Amniotic epithelial cell (primary cell): ENCODE measurements around the gene ZFHX3.

Experiments used
- DNase-seq: peaks from one replicate; pipeline ENCODE4 v3.0.0-alpha.2; 2010; ENCODE audit warnings: low read depth

The ZFHX3 gene

DNA sequence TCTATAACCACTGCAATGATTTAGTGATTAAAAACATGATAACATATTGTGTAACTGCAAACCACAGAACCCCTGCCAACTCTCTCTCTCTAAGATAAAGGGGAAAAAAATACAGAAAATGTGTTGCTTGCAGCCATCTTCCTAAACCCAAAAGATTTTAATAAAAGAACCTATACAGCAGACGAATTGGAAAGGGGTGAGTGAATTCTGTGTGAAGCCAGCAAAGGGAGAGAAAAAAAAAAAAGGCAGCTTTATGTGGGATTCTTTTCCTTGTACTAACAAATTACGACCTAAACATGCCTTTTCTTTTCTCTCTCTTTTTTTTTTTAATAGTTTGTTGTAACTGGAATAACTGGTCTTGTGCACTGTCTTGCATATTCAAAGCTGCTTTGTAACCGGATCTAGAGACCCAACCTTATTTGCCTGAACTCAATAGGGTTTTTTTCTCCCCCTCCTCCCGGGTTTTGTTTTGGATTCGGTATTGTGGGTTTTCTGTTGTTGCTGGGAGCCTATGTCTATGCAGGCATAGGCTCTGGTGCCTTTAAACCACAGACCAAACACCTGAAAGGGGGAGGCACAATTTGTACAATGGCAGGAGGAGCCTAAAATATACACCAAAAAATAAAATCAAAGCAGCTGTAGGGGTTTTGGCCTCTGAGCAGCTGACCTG, 7.0 kb upstream of the ZFHX3 start:
- peak; percentile 91 for DNase-seq

DNA sequence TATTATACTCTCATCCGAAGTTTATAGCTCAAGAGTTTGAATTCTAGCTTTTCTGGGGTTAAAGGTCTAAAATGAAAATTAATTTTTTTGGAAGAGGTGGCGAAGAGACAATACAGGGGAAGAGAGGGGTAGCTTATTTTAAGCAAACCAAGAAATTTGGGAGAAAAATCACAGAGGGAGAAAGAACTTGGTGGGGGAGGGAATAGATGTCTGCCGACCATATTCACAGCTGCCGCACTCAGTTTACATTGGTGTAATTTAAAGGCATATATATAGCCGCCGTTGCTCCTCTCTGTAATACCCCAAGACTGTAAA, 6.5 kb upstream of the ZFHX3 start:
- no peak for DNase-seq

DNA sequence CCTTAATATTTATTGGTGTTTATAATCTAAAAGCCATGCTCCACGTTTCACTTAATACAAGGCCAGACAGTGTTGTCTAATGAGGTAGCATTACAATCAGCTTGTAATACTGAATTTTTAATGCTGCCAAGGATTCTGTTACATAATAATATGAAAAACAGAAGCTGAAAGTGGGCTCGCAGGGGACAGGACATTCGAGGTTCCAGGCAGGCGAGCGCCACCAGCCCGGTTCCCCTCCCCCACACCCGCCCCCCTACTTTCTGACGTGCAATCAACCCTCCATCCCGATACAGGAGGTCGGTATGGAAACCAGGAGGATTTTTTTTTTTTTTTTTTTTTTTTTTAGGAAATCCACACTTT, 6.2 kb upstream of the ZFHX3 start:
- no peak for DNase-seq

DNA sequence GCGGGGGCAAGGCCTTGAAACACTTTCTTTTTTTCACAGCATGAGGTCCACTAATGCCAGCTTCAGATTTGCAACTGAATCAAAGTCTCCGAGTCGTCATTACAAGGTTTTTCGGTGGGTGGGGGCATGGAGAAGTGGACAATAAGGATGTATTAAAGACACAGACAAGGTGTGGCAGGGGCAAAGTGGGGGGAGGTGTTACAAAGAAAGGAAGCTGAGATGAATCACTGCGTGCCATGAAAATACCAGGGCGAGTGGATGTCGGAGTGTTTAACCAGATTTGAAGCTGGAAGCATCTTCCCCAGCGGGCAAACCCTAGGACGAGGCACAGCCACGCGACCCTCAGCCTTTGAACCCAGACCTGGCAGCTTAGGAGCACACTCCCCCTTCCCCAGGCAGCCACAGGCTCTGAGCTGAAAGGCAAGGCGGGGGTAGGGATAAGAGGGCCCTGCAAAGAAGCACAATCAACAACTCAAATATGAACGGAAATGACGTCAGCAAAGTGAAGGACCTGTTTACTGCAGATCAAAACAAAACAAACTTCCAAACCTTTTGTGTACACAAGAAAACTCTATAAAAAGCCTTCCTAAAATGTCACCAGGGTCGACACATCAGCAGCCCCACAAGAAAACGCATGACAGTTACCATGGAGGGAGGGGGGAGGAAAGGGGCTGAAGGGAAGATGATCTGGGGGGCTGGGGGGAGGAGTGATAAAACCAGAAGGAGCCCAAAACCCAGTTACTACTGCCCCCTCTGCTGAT, 5.6 kb upstream of the ZFHX3 start:
- DNase-seq, result peak; percentile 77

DNA sequence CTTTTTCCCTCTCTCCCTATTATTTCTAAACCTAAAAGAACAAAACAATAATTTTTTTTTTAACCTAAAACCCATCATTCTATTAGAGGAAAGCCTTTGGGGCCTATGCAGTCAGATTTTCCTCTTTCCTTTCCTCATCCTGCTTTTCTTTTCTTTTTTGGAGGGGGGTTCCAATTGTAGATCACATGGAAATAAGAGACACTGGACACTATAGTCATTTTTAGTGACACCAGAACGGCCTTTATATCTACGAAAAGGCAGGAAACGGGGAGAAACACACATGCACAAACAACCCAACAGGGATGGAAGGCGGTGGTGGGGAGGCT, 5.1 kb upstream of the ZFHX3 start:
- DNase-seq, result no peak

DNA sequence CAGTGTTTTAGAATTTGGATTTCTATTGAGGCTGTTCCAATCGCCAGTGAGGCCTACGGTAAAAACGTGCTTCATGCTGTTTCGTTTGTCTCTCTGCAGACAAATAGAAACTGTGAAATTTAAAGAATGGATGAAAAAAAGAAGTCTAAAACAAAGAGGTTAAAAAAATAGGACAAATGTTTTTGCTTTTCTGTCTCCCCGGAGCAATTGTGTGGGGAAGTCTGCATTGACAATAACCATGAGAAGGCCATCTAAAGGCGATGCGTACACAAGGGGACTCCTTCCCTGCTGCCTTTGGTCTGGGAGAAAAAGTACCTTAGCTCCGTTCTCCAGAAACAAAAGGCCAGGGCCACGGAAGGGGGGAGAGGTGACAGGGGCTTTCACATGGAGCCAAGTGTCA, 4.6 kb upstream of the ZFHX3 start:
- no peak for DNase-seq

DNA sequence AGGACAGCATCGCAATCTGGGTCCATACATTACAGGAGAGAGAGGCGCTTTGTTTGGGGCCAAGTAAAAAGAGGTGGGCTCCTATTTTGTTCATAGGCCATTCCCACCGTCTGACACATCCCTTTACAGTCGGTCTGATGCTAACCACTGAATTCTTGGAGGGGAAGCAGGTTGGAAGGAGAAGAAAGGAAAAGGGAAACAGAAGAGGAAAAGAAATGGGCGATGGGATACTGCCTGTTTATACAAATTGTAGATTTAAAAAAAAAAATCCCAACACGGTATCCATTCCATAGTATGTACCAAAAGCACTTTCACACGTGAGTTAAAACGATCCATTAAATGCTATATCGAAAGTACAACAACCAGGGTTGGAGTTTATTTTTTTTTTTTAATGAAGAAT, 4.0 kb upstream of the ZFHX3 start:
- DNase-seq, result no peak

DNA sequence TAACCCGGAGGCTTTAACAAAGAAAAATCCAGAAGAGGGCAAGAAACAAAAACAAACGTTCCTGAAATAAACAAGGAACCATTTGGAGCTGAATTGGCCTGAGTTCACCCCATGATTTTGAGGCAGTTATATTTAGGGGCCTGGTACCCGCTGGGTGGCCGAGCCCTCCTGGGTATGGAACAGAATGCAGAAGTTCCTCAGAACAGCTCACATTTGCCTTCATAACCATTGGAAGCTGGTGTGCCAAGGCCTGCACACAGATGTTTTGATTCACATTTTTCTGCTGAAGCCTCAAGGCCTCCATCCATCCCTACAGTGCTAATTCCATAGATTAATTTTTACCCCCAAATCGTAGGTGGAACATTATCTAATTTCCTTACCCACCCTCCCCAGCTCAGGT, 3.3 kb upstream of the ZFHX3 start:
- no peak for DNase-seq

DNA sequence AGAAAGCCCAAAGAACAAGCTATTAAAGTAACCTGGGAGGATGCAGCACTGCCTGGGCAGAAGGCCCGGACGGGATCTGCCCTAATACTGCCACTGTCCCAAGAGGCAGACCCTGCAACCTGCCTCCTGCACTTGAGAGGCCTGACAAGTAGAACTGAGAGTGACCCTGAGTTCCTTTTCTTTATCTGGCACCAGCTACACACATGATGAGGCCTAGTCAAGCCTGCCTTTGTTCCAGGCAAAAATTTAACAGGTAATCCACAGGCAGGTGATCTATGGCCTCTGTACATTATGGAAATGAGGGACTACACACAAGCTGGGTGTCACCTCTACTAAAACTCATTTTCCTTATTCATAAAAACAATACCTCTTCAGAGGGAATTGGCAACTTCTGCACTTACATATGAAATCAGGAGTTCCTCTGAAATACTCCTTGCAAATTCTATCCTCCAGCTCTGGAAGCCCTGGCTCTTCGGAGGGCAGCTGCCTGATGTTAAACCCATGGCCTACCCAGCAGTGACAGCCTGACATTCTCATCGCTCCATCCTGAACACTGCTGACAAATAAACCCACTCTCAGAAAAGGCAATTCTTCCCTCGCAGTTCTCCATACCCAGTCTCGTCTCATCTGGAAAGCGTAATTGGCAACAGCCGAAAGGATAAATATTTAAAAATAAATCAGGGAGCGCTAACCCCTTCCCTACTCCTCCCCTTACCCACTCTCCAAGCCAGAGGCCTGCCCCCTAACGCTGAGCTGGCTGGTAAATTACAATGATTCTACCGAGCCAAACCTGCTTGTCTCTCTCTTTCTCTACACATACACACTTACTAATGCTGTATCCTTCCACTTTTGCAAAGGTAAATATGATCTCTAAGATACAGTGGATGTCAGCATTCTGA, 2.5 kb upstream of the ZFHX3 start:
- DNase-seq, result no peak

DNA sequence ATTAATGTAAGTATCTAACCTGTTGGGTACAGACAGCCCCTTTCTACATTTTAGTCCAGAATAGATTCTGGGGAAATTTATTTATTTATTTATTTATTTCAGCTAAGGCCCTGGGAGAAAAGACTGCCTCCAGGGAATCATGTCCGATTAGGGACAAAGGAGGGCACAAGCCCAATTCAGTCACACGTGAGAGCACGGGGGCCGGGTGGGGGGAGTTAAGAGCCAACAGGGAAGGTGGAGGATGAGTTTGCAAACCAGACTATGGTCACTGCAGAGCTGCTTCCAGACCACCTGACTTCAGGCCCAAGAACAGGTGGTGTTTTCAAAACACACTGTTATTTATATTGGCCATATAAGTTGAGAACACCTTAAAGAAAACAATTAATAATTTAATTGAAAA, 1.6 kb upstream of the ZFHX3 start:
- DNase-seq, result no peak

DNA sequence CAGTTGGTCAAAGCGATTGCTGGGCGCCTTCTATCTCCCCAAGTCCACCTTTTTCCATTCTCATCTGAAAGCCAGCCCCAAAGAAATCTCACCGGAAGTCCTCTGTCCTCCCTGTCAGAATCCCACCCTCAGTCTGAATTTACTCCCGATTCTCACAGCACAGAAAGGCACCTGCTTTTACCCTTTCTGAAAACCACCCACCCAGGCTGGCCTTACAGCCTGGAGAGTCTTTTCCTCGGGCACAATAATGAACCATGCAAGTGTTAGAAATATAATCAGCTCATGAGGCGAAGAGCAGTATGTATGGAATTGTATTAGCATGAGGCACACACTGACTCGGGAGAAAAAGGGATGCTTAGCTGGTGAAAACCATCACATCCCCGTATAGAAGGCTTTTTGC, 1.2 kb upstream of the ZFHX3 start:
- DNase-seq, result no peak

DNA sequence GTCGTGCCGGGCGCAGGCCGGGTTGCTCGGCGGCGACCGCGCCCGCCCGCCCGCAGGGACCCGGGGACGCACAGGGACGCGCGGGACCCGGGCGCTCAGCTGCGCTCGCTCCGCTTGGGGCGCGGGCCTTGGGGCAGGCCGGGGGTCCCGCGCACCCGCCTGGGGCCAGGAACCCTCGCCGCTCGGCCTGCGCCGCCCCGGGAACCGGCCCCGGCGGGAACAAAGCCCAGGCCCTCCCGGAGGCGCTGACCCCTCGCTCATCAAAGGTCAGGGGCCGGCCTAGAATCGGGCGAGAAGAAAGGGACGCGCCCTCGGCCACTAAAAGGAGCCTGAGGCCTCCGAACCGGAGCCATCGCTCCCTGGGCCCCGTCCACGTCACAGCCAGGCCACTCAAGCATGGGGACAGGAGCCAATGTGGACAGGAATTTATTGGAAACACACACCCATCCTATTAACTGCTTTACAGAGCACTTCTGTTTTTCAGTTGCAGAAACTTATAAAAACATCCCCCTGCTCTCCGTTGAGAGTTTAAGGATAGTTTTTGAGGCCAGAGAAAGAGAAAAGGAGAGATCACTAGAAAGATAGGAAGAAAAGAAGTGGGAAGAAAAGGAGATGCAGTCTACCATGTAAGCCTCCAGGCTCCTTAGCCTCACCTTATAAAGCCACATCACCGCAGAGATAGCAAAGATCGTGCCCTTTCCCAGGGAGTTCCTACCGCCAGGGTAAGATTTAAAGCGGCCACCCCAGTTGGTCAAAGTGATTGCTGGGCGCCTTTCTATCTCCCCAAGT, 558 bp upstream of the ZFHX3 start:
- DNase-seq, result no peak

DNA sequence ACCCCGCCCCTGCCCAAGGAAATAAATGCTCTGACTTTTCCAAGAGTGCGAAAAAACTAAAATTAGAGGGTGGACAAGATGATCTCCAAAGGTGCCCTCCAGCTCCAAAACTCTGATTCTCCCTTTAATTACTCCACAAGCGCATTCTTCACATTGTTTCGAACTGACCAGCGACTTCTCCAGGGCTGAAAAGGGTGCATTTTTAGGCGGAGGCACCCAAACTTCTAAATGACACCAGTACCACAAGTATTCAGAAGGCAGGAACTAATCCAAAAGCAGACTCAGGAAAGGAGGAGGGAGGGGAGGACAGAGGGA, 750 bp downstream of the ZFHX3 start:
- DNase-seq, result no peak

DNA sequence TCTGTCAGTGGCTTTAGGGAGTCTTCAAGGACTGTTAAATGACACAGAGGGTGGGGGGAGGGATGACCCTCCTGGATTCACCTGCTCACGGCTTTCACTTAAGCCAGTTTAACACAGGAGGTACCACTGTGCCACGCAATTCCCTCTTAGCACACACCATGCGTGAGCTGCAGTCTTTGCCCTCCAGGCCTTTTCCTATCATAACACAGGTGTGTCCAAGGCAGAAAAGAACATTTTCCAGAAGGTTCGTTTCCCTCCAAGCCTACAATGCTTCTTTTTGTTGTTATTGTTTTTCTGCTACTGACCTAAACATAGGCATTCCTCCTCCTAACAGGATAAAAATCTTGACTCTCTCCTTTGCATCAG, 1.1 kb downstream of the ZFHX3 start:
- DNase-seq, result no peak

DNA sequence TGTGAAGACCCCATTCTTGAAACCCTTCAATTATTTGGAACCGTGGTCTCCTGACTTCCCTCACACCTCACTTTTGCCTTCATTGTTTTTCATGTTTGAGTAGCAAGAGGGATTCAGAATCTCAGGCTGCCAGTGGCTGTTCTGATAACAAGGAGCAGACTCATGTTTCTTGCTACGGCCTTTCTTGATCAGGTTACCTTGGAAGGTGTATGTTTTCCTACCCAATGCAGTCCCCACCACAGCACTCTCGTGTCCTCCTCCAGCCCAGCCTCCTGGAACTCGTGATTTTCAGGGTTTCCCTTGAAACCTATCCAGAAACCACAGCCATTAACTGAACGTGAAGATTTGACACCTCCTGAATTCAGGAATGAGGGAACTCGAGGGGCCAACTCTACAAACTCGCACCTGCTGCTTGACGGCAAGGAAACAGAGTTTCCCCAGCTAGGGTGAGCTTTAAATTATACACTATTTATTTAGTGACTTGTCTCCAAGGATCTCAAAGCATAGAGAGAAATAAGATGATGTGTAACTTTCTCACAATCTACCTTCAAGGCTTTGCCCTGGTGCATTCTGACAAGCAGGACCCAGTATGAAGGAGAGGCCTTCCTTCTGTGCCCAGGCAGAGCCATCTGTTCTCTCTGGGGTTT, 1.6 kb downstream of the ZFHX3 start:
- no peak for DNase-seq

DNA sequence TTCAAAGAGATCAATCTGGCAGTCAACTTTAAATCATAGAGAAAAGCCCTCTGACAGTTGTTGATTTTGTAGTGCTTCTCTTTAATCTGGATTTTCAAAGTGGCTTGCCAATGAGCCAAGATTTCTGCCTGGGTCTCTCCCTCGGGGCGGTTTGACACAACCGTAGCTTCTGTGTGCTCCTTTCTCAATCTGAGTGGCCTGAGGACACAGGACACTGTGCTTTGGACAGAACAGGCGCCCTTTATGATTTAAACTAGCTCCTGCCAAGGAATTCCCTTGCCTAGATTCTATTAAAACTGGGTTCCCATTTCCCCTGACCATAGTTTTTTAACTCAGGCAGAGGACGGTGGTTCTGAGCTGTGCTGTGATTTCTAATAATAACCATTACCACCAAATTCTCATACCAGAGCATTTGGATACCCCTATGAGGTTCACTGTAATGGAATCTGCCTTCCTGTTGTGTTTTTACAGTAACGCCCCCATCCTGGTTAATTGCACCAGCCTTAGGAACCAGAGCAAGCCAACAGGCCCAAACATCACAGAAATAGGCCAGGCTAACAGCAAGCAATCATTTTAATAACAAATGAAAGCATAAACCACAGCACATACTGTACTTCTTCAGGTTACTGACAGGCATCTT, 4.0 kb downstream of the ZFHX3 start:
- DNase-seq, result no peak

DNA sequence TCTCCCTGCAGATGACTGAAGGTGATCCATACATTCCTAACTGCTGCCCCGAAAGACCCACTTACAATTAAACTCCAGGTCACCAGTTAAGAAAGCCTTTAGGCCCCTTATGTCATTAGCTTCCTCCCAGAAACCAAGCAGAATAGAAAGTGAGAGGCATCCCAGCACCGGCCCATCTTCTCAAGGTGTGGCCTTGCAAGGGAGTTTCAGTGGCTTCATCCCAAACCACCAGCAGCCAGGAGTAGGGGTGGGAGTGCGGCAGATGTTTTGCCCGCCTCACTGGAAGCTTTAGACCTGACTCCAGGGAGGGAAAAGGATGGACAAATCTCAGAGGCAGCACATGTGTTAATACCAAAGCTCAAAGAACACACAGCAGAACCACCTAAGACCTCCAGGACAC, 5.1 kb downstream of the ZFHX3 start:
- DNase-seq, result no peak

DNA sequence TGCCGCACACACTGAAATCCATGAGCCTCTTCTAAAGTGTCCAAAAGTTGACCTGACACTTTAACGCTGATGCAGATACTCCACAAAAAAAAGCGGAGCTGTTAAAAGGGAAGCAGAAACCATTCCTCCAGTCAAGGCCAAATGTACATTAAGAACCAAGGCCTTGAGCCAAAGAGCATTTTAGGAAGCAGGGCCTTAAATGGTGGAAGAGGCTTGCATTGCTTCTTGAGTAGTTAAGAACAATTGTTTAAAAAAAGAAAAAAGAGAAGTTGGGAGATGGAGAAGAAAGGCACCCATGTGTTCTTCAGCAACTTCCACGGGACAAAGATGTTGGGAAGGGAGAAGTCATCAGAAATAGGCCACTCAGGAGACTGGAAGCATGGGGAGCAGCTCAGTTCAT, 6.3 kb downstream of the ZFHX3 start:
- no peak for DNase-seq

DNA sequence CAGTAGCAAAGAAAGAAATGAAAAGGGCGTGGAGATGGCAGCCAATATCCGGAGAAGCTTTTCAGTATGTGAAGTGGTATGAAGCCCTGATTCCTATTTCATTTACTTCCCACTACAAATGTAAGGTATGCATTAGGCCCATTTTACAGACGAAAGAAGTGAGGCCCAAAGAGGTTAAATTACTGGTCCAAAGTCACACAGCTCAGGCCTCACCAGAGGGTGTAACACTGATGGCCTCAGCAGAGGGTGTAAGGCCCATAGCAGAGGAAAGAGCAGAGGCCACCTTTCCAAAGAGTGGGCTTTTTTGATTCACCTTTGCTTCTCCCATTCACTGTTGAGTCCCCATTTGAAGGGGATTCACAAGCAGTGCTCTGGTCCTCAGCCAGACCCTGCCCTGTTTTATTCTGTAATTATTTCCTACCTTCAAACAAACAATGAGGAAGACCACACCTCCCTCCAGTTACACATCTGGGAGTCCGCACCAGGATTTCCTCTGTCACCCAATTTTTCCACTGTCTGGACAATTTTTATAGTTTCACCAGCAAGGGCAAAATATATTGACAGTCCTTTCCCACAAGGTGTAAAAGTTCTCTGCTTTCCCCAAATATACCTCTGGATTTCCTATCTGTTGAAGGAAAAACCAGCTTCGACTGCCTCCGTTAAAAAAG, 7.1 kb downstream of the ZFHX3 start:
- no peak for DNase-seq

DNA sequence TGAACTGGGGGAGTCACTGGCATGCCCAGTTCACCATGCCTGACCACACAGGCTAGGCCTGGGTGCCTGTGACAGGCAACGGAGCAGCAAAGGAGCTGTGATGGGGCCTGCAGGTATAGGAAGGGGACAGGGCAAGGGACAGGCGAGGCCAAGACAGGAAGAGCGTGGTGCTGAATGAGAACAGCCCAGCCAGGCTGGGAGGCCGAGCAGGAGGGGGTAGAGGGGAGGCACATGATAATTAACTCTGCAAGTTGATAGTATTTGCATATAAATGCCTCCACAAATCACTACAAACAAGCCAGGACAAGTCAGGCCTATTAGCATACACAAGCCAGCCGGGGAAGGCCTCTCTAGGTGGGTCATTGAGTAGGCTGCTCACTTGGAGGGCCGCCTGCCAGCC, 7.8 kb downstream of the ZFHX3 start:
- no peak for DNase-seq

DNA sequence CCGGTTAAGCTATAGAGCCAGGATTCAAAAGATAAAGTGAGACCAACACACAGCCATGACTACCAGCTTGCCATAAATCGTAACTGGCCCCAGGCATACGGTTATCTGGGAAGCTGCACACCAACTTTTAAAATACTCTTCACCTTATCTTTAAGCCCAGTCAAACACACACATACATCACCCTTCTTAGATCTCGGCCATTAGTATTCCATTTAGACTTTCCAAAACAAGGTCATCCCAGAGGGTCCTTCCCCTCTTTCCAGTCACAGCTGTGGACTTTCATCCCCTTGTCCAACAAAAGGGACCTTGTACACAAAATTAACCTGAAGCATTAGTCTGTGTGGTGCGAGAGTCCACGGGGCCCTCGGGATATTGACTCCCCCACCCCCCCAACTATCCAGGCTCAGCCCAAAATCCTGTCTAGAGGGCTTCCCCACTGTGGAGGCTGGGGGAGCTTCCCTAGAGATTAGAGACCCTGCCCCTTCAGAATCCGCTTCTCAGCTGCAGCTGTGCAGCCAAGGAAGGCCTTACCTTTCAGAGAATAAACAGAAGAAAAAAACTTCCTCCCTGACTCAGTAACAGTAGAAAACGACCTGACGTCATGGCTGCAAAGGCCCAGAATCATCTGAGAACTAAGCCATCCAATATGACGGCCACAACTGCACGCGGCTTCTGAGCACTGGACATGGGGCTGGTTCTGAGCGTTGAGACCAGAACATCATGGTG, 9.9 kb downstream of the ZFHX3 start:
- DNase-seq, result peak; percentile 49
